PC-3 (cell line): ENCODE results near the gene PREX1.

Experiments used
- EZH2 ChIP-seq: fragments of 300-600 bp; sonication (generic); IDR thresholded peaks from one replicate; pipeline ENCODE4 v1.6.1; 2017; ENCODE audit warnings: antibody characterized with exemption, mild to moderate bottlenecking, low read length; ENCODE audit not compliant: unreplicated experiment
- EZH2phosphoT487 ChIP-seq: fragments of 300-600 bp; sonication (generic); IDR thresholded peaks from 2 replicates; pipeline ENCODE4 v1.6.1; 2018; ENCODE audit warnings: mild to moderate bottlenecking, antibody characterized with exemption, low read length, borderline replicate concordance
- TF ChIP-seq, protein P1 (sequence below): fragments of 300-600 bp; sonication (generic); conservative IDR thresholded peaks from 2 replicates; pipeline ENCODE4 v1.5.1; 2017; ENCODE audit warnings: antibody characterized with exemption, low read depth, mild to moderate bottlenecking, low read length

DNA sequence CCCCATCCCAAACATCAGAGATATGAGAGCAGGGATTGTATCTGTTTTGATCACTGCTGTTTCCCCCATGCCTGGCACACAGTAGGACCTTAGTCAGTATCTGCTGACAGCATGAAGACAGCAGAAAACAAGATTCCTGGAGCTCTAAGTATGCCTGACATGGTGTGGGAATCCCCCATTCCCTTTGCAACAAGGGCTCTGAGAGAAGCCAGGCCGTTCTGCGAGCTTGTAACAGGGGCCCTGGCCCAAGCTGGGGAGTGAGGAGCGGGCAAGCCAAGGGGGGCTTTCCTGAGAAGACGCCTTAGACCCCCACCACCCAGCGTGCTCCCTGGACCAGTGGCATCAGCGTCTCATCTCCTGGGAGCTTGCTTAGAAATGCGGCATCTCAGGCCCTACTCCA, 25.2 kb downstream of the PREX1 start:
- no peak for TF ChIP-seq EZH2
- TF ChIP-seq, protein P1, sequence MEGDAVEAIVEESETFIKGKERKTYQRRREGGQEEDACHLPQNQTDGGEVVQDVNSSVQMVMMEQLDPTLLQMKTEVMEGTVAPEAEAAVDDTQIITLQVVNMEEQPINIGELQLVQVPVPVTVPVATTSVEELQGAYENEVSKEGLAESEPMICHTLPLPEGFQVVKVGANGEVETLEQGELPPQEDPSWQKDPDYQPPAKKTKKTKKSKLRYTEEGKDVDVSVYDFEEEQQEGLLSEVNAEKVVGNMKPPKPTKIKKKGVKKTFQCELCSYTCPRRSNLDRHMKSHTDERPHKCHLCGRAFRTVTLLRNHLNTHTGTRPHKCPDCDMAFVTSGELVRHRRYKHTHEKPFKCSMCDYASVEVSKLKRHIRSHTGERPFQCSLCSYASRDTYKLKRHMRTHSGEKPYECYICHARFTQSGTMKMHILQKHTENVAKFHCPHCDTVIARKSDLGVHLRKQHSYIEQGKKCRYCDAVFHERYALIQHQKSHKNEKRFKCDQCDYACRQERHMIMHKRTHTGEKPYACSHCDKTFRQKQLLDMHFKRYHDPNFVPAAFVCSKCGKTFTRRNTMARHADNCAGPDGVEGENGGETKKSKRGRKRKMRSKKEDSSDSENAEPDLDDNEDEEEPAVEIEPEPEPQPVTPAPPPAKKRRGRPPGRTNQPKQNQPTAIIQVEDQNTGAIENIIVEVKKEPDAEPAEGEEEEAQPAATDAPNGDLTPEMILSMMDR: no peak
- TF ChIP-seq EZH2phosphoT487: no peak
